Fibroblast of skin of left biceps (primary cell): Measurements from ENCODE around the gene C19orf44.
"Not testable (repeated sequence)": the region's sequence is repeated elsewhere in the genome, so short reads cannot be mapped to it uniquely, and the experiment has no call there.

Experiments used
- DNase-seq, 2 experiments: peaks; one replicate each; pipeline ENCODE4 v3.0.0-alpha.2; 2013; ENCODE audit warnings: low read depth in 2 of 2

The C19orf44 gene

GRCh38 chr19:16537111-16537510 is 40.9 kb downstream of the C19orf44 start:
- DNase-seq: no peak

GRCh38 chr19:16540948-16541347 is 44.8 kb downstream of the C19orf44 start:
- DNase-seq: no peak

GRCh38 chr19:16541526-16542044 is 45.4 kb downstream of the C19orf44 start:
- DNase-seq: no peak

GRCh38 chr19:16542045-16542909 is 46.1 kb downstream of the C19orf44 start, which contains the start of gene CHERP:
Gene CHERP, minus strand, starts transcription at chr19:16542437. Its CDS starts 59 bp downstream, at chr19:16542378.
- DNase-seq: peak; percentile 80 to 82

- no peak for DNase-seq
These were observed 46.8 kb downstream of the C19orf44 start for GRCh38 chr19:16542910-16543472.

- not testable (repeated sequence) for DNase-seq
These were observed 47.5 kb downstream of the C19orf44 start for GRCh38 chr19:16543734-16544133.

GRCh38 chr19:16544473-16545231 is 48.5 kb downstream of the C19orf44 start:
- no peak for DNase-seq

GRCh38 chr19:16548956-16549355 is 52.8 kb downstream of the C19orf44 start:
- DNase-seq: no peak

- not testable (repeated sequence) for DNase-seq
These were observed 55.7 kb downstream of the C19orf44 start for GRCh38 chr19:16551902-16552301.

GRCh38 chr19:16554776-16555175 is 58.6 kb downstream of the C19orf44 start:
- DNase-seq: no peak

- DNase-seq: no peak
These were observed 63.6 kb downstream of the C19orf44 start for GRCh38 chr19:16559780-16560276.

- no peak for DNase-seq
These were observed 65.2 kb downstream of the C19orf44 start for GRCh38 chr19:16561382-16561781.

GRCh38 chr19:16562608-16563025 is 66.4 kb downstream of the C19orf44 start:
- no peak for DNase-seq

- no peak for DNase-seq
These were observed 68.6 kb downstream of the C19orf44 start for GRCh38 chr19:16564842-16565241.

- DNase-seq: no peak
These were observed 70.0 kb downstream of the C19orf44 start for GRCh38 chr19:16566161-16566560.

GRCh38 chr19:16566702-16567101 is 70.5 kb downstream of the C19orf44 start:
- no peak for DNase-seq

- DNase-seq: no peak
These were observed 73.6 kb downstream of the C19orf44 start for GRCh38 chr19:16569609-16570320.
